Forelimb muscle (tissue), 1 donor: ENCODE results near the gene CADM2. TPM values are rescaled to one million over a fixed set of nuclear protein-coding genes. Genes with fewer than 3 reads are reported as not detected.
"Not testable (repeated sequence)": the region's sequence is repeated elsewhere in the genome, so short reads cannot be mapped to it uniquely, and the experiment has no call there.

Experiments
- DNase-seq: peaks from one replicate; pipeline ENCODE4 v3.0.0-alpha.2; 2013; ENCODE audit warnings: low read depth
- polyA plus RNA-seq: library from polyadenylated mRNA; unstranded; fragments of 120-200 nt; gene quantifications from one replicate; pipeline ENCODE4 v1.2.1, GENCODE V29; 2013; ENCODE audit not compliant: insufficient read length

Gene CADM2
- polyA plus RNA-seq, 1 donor, result 5.8 TPM

DNA sequence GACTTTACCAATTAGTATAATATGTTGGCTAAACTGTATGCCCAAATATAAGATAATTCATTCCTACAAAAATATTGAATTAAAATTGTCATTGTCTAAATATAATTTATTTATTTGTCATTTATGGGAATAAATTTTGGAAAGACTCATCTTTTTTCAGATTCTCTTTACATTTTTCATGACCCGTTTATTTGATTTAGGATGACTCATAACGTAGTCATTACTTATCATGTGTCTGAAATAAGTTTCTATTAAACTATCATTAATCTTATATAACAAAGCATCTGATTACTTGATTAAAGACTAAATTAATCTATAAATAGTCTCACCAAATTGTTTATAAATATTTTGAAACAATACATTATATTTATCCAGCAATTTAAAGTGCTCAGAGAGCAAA lies 516.6 kb downstream of the CADM2 start:
- DNase-seq, result no peak

DNA sequence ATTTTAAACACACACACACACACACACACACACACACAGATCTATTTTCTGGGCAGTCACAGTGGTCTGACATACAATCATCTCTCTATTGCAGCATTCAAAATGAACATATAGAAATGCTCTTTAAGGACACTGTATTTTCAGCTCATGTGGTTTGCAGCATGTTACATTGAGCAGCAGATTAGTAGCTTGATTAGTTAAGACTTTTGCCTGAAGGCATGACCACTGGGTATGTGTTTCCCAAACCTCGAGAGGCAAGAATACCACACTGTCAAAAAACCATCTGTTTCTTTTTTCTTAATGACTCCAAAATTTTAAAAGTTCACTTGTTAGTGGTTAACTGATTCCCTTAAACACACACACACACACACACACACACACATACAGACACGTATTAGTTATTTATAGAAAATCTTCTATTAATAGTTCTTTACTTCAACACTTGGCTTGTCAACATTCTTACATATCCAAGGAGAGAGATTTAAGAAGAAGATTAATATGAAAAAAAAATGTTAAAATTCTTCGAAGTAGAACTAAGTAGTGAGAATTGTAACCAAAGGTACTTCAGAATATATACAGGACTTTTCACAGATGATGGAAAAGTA lies 518.2 kb downstream of the CADM2 start:
- DNase-seq, result no peak

DNA sequence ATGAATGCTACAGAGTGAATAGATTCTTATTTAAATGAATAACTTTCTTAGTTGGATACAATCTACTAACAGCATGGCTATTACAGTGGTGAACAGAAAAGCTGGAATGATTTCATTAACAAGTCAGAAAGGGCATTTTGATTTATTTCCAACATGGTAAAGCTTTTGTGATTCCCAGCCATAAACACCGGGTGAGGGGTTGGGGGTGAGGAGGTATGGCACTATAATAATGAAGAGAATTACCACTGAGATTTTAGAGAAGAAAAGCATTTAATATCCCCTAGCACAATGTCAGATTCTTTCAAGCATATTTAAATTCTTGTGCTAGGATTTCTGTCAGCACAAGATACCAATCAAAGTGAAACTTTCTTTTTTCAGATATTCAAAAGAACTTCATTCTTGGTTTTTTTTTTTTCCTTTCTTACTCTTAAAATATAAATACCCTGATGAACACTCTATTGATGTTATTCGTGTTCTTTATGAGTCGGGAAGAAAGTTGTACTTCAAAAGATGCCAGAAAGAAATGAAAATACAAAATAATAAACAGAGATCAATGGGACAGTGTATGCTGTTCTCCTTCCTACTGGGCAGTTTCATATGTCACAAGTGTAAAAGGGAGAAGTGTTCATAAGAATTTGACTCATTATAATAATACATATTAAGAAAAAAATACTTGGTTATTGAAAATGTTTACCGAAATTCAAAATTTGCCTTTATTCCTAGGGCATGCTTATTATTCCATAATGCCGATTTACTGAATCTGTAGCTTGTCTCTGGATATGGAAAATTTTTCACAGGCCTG lies 522.8 kb downstream of the CADM2 start:
- no peak for DNase-seq

DNA sequence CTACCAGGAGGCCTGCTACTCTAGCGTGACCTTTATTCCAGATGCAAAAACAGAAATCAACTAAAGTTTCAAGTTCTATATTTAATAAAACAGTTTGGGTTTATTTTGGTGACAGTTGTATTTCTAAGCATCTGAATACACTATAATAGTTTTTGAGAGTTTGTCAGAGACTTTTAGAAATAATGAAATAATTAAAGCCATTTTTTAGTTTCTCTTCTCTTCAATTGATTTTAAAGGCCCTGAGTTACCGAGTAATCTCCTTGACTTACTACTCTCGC lies 523.4 kb downstream of the CADM2 start:
- no peak for DNase-seq

DNA sequence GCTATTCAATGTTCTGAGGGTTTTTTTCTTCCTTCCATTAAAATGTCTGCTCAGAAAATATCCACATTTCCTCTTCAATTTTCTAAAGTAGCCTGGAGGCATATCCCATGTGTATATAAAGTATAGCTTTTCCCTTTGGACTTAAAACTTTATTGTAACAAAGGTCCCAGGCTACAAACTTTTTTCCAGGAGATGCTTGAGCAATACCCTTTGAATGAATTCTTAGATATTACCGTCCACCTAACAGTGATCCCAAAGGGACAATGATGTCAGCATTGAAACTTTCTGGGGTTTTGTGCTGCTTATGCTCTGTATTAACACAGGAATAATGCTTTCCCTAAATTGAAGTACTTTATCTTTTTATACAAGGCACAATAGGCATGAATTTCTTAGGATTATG lies 525.2 kb downstream of the CADM2 start:
- DNase-seq, result no peak

DNA sequence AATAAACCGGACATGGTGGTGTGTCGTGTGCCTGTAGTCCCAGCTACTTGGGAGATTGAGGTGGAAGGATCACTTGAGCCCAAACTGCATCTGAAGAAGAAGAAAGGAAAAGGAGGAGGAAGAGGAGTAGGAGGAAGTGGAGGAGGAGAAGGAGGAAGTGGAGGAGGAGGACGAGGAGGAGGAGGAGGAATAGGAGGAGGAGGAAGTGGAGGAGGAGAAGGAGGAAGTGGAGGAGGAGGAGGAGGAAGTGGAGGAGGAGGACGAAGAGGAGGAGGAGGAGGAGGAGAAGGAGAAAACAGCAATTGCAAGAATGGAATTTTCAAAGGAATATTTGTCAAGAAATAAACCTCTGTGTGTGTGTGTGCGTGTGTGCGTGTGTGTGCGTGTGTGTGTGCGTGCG lies 528.6 kb downstream of the CADM2 start:
- DNase-seq, result no peak

DNA sequence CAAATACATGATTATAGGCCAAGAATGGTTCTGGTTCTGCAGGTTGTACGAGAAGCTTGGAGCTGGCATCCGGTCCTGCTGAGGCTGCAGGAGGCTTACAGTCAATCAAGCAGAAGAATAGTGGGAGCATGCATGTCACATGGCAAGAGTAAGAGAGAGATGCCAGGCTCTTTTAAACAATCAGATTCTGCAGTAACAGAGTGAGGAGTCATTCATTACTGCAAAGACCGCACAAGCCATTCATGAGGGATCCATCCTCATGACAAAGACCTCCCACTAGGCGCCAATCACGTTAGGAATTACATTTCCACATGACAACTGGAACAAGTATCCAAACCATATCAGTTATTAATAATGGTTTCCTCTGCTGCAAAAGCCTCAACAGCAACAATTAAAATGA lies 536.8 kb downstream of the CADM2 start:
- DNase-seq, result no peak

DNA sequence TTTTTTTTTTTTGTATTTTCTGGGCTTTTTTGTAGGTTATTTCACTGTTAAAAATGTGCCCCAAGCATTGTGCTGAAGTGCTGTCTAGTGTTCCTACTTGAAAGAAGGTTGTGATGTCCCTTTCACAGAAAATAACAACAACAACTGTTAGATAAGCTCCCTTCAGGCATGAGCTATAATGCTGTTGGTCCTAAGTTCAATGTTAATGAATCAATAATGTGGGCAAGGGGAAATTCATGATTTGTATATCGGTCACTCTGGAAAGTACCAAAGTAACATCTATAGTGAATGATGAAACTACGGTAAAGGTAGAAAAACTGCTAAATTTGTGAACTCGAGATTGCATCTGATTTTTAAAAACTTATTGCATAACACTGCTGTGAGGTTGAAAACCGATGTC lies 539.4 kb downstream of the CADM2 start:
- no peak for DNase-seq

DNA sequence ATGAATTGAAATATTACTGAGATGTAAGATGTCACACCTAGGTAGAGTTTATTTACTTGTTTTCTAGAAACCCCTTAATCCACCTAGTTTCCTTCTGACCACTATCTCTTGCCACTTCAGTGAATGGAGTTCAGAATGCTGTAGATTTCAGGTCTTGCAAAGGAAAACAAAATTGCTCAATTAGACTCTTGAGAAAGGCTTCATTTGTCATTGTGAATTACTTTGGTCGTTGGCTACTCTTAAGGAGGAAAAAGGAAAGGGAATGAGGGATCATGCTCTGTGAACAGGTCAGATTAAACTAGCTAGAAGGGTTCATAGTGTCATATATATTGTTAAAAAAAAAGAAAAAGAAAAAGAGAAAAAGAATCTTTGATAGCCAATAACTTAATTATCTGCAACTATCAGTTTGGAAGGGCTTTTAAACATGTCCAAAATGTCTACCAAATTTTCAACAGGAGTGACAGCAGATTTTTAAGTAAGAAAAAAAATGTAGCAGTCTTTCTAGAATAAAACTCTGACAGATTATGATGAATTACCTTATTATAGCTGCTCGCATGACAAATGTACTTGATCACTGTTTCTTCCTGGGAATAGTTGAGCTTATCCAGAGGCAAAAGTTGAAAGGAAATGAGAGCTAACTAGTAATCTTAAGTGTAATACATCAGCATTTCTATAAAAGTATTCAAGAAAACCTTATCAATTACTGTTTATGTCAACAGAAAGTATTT lies 543.5 kb downstream of the CADM2 start:
- no peak for DNase-seq

DNA sequence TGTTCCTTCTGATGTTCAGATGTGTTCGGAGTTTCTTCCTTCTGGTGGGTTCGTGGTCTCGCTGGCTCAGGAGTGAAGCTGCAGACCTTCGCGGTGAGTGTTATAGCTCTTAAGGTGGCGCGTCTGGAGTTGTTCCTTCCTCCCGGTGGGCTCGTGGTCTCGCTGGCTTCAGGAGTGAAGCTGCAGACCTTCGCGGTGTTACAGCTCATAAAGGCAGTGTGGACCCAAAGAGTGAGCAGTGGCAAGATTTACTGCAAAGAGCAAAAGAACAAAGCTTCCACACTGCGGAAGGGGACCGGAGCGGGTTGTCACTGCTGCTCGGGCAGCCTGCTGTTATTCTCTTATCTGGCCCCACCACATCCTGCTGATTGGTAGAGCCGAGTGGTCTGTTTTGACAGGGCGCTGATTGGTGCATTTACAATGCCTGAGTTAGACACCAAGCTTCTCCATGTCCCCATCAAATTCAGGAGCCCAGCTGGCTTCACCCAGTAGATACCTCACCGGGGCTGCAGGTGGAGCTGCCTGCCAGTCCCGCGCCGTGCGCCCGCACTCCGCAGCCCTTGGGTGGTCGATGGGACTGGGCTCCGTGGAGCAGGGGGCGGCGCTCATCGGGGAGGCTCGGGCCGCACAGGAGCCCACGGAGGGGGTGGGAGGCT lies 545.5 kb downstream of the CADM2 start:
- DNase-seq, result not testable (repeated sequence)

DNA sequence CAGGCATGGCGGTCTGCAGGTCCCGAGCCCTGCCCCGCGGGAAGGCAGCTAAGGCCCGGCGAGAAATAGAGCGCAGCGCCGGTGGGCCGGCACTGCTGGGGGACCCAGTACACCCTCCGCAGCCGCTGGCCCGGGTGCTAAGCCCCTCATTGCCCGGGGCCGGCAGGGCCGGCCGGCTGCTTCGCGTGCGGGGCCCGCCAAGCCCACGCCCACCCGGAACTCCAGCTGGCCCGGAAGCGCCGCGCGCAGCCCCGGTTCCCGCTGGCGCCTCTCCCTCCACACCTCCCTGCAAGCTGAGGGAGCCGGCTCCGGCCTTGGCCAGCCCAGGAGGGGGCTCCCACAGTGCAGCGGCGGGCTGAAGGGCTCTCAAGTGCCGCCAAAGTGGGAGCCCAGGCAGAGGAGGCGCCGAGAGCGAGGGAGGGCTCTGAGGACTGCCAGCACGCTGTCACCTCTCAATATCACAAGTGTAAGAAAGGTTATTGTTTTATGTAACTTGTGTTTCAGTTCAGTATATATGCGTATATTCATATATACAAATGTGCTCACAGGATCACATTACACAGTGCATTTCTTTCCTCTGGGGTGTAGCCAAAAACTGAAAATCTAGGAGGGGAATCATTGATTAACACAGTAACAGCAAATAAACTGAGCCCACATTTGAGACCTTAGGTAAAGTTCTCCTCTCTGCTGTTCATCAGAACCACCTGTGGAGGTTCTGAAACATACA lies 546.2 kb downstream of the CADM2 start:
- not testable (repeated sequence) for DNase-seq

DNA sequence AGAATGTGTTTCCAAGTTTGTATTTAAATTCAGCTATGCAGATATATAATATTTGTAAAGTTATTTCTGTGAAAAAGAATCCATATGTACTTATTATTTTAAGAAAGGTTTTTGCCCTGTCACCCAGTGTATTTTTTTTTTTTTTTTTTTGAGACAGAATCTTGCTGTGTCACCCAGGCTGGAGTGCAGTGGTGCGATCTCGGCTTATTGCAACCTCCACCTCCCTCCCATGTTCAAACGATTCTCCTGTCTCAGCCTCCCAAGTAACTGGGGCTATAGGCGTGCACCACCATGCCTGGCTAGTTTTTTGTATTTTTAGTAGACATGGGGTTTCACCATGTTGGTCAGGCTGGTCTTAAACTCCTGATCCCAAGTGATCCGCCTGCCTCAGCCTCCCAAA lies 548.3 kb downstream of the CADM2 start:
- DNase-seq, result not testable (repeated sequence)

DNA sequence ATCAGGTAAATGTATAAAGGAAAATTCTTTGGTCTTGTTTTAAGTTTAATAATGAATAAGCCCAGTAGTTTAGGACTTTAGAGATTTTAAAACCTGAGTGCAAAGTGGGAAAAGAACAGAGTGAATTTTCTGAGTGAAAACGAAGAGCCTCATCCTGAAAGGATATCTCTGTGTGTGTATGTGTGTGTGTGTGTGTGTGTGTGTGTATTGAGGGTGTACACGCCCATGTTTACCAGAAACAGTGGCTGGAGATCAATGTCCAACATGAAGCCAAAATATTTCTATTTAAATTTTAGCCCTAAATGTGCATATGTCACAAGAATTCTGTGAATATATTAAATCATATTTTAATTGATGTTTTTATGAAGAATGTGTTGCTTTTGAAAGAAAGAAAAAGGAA lies 549.9 kb downstream of the CADM2 start:
- no peak for DNase-seq

DNA sequence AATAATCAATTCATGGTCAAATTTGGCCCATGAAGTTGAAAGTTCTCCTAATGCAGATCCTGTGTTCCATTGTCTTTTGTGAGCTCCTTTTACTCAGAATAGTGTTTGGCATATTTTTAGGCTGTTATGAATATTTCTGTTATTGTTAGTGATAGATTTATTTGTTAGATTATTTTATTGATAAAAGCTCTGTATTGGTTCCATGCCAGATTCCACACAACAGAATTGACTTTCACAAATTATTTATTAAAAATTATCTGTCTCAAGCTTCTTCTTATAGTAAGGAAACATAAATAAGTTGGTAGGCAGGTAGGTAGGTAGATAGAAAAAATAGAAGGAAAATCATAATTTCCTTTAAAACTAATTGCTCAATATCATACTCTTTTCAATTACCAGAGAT lies 557.4 kb downstream of the CADM2 start:
- no peak for DNase-seq

DNA sequence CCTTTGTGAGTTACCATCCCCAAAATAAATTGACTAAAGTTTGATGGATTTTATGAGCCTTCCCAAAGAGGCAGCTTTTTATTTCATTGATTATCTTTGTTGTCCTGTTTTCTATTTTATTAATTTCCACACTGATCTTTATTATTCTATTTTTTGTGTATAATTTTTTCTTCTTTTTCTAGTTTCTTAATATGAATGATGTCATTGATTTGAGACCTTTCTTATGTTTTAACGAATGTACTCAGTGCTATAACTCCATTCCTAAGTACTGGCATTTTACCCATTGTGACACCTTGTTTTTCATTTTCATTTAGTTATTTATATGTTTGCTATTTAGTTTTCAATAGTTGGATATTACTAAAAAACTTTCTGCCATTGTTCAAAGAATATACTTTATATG lies 565.3 kb downstream of the CADM2 start:
- DNase-seq, result no peak

DNA sequence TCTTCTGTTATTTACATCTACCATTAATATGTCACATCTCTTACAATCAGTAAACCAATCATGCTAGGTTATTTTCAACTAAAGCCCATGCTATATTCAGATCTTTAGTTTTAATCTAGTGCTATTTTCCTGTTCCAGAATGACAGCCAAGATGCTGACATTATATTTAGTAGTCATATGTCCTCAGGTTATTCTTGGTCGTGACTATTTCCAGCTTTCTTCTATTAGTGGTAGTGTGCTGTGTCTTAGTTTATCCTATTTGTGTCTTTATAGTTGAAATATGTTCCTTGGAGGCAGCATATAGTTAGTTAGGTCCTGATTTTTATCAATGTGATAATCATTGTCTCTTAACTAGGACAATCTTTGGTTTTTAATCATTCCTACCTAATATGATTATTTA lies 566.5 kb downstream of the CADM2 start:
- no peak for DNase-seq

DNA sequence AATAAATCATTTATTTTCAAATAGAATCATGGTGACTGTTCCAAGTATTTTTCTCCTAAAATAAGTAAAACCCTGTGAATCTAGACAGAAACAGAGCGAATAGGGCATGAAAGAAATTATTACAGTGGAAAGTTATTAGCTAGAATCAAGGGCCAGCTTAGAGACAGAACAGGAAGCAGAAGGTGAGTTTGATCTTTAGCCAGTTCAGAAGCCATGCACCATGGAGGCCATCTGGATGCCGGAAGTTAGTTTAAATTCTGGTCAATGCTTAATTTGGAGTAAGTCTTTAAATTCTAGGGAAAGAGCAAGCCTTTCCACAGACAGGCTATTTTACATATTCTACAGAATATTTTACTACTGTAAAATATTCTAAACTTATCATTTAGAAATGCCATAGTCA lies 574.8 kb downstream of the CADM2 start:
- no peak for DNase-seq

DNA sequence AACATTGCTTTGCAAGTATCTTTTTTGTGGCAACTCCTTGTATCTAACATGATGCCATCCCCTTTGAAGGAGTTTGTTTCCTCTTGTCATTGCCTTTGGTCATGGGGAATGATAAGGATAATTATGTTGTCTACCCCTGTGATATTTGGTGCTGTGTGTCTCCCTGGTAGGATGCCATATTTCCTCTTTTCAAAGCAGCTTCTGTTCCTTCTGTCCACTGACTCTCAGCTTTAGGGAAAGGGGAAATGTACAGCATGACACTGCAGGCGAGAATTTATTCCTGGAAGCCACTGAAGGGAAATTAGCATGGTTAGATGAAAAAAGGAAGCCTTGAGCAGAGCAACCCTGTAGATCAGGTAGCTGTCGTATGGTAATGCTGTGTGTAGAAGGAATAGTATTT lies 576.7 kb downstream of the CADM2 start:
- DNase-seq, result no peak

DNA sequence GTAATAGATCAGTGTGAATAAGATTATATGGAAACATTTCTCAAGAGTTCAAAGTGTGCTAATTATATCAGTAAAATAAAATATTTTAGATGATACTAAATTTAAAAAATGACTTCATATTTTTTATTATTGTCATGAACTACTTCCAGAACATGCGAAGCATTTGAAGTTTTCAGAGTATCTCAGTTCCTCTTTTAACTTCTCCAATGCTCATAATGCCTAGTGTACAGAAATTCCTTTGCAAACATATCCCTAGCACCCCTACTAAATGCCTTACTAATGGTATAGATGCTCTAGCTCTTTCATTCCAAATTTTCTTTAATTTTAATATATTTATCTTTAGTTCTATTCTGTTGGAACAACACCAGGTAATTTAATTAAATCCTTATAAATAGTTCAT lies 580.4 kb downstream of the CADM2 start:
- no peak for DNase-seq

DNA sequence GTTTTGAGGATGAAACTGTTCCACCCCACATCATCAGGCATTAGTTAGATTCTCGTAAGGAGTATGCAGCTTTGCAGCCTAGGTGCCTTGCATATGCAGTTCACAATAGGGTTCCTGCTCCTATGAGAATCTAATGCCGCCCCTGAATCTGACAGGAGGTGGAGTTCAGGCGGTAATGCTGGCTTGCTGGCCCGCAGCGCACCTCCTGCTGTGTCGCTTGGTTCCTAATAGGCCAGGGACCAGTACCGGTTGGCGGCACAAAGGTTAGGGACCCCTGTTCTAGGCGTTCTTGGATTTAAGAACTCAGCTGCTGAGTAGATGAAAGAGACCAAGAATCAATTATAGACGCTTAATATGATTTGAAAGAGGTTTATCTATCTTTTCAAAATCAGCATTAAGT lies 595.4 kb downstream of the CADM2 start:
- DNase-seq, result no peak

DNA sequence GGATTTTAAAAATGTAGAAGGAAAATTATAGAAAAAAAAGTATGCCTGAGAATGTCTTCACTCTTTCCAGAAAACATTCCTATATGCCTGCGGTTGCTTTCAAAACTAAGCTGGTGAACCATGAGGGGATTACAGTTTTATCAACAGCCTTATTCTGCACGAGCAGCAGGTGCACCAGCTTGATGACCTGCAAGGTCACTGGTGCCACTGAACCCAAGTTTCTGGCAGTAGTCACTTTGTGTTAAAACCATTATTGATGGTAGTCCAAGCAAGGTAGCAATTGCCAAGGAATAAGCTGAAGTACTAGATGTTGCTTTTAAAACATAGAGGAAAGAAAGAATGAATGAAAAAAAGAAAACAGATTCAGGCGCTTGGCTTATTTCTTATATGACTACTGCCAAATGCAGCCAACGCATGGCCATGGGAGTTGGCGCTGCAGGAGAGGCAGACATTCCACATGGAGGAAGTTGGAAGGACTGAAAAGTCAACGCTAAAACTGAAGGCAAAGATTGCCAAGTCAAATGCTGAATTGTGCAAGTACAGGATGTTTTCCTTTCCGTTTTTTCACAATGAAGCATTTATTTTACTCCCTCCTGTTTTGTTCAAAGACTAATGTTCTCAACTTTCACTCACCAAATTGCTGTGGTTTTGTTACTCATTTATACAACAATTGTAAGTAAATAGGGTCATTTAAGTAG lies 601.4 kb downstream of the CADM2 start:
- no peak for DNase-seq
